ENCODE measurements around the gene GGA3.

Gene GGA3

DNA sequence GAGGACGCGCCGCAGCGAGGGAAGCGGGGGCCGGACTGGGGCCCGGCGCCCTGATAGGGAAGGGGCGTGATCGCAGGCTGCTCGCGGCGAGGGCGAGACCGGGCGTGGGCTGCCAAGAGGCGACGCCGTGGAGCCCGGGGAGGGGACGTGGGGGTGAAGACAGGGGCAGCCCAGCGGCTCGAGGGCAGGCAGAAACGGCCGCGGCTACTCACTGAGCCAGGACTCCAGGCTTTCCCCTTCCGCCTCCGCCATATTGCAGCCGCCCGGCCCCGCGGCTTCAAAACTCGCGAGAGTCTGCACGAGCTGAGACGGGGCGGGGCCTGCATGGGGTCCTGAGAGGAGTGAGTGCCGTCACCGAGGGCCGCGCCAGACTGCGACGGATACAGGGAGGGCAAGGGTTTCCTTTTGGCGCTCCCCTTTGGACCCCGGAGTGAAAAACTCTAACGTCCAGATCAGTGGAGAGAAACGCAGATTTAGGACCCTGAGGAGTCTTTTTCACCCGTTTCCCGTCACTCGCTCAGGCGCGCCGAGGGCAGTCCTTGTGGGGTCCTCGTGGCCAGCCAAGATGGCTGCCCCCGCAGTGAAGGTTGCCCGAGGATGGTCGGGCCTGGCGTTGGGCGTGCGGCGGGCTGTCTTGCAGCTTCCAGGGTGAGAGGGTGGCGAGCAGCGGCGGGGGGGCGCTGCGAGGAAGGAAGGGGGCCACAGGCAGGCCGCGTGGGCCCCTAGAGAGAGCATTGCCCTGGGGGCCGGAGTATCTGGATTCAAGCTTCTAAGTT lies at the start of gene GGA3, which contains the start of gene MRPS7:
GGA3 (minus strand) TSS at position 271 of the 776 bp plus-strand sequence; CDS start at position 252, 19 bp downstream.
MRPS7 (plus strand) TSS at position 544 of the 776 bp plus-strand sequence; CDS start at position 566, 22 bp downstream.
- DNase-seq (ENCODE audit: extremely low read depth, low read depth): peak; percentile 62
- no peak for TF ChIP-seq CTCF (IDR thresholded peaks at IDR 0.05; ENCODE audit: low read depth, low read length, missing control alignments)

GRCh38 chr17:75308732-75309629 lies 47.6 kb upstream of the GGA3 start:
- DNase-seq (ENCODE audit: extremely low read depth, low read depth): no peak
- no peak for TF ChIP-seq CTCF (IDR thresholded peaks at IDR 0.05; ENCODE audit: low read depth, low read length, missing control alignments)
- H3K4me3 ChIP-seq (replicated peaks; ENCODE audit: low read depth, low read length): no peak overlapping the region

More for the DNA sequence above, at the start of gene GGA3, which contains the start of gene MRPS7:
- peak within 1 kb of the TSS; percentile 76 for H3K4me3 ChIP-seq (replicated peaks; ENCODE audit: low read depth, low read length)

DNA sequence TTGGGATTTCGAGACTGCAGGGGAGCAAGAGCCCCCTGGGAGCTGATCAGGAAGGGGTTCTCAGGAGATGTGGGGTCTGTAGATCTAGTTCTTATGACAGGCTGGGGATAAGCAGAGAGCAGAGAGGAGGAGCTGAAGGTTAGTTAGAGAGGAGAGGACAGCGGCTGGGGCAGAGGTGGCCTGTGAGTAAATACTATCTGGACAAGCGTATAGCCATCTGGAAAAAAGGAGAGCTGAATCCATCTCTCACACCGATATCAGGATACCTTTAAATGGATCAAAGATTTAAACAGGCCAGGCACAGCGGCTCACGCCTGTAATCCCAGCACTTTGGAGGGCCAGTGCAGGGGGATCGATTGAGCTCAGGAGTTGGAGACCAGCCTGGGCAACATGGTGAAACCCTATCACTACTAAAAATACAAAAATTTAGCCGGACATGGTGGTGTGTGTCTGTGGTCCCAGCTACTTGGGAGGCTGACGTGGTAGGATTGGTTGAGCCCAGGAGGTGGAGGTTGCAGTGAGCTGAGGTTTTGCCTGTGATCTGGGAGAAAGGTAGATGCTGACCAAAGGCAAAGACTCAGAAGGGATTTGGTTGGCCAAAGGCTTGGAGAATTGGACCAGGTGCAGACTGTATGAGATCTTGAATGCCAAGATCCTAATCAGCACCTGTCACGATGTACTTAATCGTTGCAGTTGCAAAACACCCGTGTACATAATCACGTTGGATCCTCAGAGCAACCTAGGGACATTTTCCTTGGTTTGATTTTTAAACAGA lies 46.7 kb upstream of the GGA3 start:
- DNase-seq (ENCODE audit: extremely low read depth, low read depth): no peak
- TF ChIP-seq CTCF (IDR thresholded peaks at IDR 0.05; ENCODE audit: low read depth, low read length, missing control alignments): no peak

GRCh38 chr17:75301502-75302206 lies 40.2 kb upstream of the GGA3 start:
- no peak overlapping the region for H3K4me3 ChIP-seq (replicated peaks; ENCODE audit: low read depth, low read length)
- TF ChIP-seq CTCF (IDR thresholded peaks at IDR 0.05; ENCODE audit: low read depth, low read length, missing control alignments): no peak
- no peak for DNase-seq (ENCODE audit: extremely low read depth, low read depth)

More for the DNA sequence above, 46.7 kb upstream of the GGA3 start:
- no peak overlapping the region for H3K4me3 ChIP-seq (replicated peaks; ENCODE audit: low read depth, low read length)

GRCh38 chr17:75301049-75301448 lies 39.6 kb upstream of the GGA3 start:
- DNase-seq (ENCODE audit: extremely low read depth, low read depth): no peak
- no peak for TF ChIP-seq CTCF (IDR thresholded peaks at IDR 0.05; ENCODE audit: low read depth, low read length, missing control alignments)
- H3K4me3 ChIP-seq (replicated peaks; ENCODE audit: low read depth, low read length): no peak overlapping the region

DNA sequence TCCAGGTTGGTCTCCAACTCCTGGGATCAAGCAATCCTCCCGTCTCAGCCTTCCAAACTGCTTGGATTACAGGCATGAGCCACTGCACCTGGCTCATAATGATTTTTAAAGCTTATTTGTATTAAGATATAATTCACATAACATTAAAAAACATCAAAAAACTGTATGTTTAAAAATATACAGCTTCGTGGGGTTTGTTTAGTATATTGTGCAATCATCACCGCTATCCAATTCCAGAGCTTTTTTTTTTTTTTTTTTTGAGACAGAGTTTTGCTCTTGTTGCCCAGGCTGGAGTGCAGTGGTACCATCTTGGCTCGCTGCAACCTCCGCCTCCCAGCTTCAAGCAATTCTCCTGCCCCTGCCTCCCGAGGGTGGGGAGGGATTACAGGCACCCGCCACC lies 38.9 kb upstream of the GGA3 start:
- DNase-seq (ENCODE audit: extremely low read depth, low read depth): no peak
- TF ChIP-seq CTCF (IDR thresholded peaks at IDR 0.05; ENCODE audit: low read depth, low read length, missing control alignments): no peak
- no peak overlapping the region for H3K4me3 ChIP-seq (replicated peaks; ENCODE audit: low read depth, low read length)
